DND-41 (cell line): ENCODE measurements around the gene LCE7A.

Experiments used
- EZH2 ChIP-seq: IDR thresholded peaks from 3 replicates; pipeline ENCODE4 v1.6.1; 2012; ENCODE audit warnings: borderline replicate concordance, low read depth, mild to moderate bottlenecking, moderate library complexity, low read length, inconsistent platforms; ENCODE audit not compliant: severe bottlenecking
- TF ChIP-seq, protein P1 (sequence below): IDR thresholded peaks from 2 replicates; pipeline ENCODE4 v1.5.1; 2012; ENCODE audit warnings: borderline replicate concordance, low read length, moderate library complexity, mild to moderate bottlenecking; ENCODE audit not compliant: poor library complexity, severe bottlenecking; ENCODE audit errors: extremely low read depth

DNA sequence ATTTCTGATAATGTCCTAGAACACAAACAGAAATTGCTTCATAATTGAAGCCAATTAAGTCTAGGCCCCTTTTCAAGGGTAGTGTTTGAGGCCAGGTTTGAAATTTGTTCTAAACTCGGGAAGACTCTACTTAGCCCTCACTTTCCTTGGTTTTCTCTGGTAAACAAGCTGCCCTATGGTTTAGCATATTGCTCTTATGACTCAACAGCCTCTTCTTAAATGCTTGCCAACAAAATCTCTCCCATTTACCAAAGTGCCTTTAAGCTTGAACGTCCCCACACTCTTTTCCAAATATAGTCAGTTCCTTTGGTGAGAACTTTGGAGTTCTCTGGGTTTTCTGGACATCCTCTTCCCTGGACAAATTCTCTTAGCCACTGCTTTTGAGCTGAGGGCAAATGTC, 22.9 kb upstream of the LCE7A start:
- TF ChIP-seq, protein P1, sequence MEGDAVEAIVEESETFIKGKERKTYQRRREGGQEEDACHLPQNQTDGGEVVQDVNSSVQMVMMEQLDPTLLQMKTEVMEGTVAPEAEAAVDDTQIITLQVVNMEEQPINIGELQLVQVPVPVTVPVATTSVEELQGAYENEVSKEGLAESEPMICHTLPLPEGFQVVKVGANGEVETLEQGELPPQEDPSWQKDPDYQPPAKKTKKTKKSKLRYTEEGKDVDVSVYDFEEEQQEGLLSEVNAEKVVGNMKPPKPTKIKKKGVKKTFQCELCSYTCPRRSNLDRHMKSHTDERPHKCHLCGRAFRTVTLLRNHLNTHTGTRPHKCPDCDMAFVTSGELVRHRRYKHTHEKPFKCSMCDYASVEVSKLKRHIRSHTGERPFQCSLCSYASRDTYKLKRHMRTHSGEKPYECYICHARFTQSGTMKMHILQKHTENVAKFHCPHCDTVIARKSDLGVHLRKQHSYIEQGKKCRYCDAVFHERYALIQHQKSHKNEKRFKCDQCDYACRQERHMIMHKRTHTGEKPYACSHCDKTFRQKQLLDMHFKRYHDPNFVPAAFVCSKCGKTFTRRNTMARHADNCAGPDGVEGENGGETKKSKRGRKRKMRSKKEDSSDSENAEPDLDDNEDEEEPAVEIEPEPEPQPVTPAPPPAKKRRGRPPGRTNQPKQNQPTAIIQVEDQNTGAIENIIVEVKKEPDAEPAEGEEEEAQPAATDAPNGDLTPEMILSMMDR: no peak
- TF ChIP-seq EZH2: no peak
